IMR-90 (cell line): Measurements from ENCODE around the gene CACNA2D3. TPM values are rescaled to one million over a fixed set of nuclear protein-coding genes. Genes with fewer than 3 reads are reported as not detected.

ENCODE experiments used
- ATAC-seq: fragments of 200-7000 bp; cut with Tn5 transposase; 2 replicates; pipeline ENCODE4 v1.9.1; 2020; ENCODE audit warnings: low read depth, mild to moderate bottlenecking, moderate library complexity
- BruUV-seq: library from RNA; stranded (reverse); fragments of 400-500 nt; replicated peaks from 2 replicates; lab custom pipeline; 2021; lab: Mats Ljungman, UMichigan
- CTCF ChIA-PET: fragments of 300-600 bp; formaldehyde crosslinking; extraction: SDS; loops from one replicate; lab custom pipeline; 2021; ENCODE audit warnings: antibody characterized with exemption; lab: Yijun Ruan, JAX
- POLR2A ChIA-PET: fragments of 300-600 bp; sonication (Branson Sonifier 250); formaldehyde crosslinking; loops from one replicate; lab custom pipeline; 2022; ENCODE audit warnings: antibody characterized with exemption; ENCODE audit not compliant: unreplicated experiment; lab: Charles Lee
- DNase-seq: peaks from one replicate; pipeline ENCODE4 v3.0.0; 2013
- H2AFZ ChIP-seq: replicated peaks from 2 replicates; pipeline ENCODE3; 2013; ENCODE audit warnings: low read length, mild to moderate bottlenecking; ENCODE audit not compliant: poor library complexity
- H2AK5ac ChIP-seq: 2 replicates; pipeline ENCODE4 v1.6.1; 2013; ENCODE audit warnings: low read depth, low read length, inconsistent platforms
- H2AK9ac ChIP-seq: replicated peaks from 2 replicates; pipeline ENCODE3; 2013; ENCODE audit warnings: mild to moderate bottlenecking, low read depth, low read length, moderate library complexity; ENCODE audit not compliant: poor library complexity
- H2BK120ac ChIP-seq: 2 replicates; pipeline ENCODE4 v1.6.1; 2013; ENCODE audit warnings: low read depth, low read length, inconsistent platforms
- H2BK15ac ChIP-seq: 3 replicates; pipeline ENCODE4 v1.6.1; 2013; ENCODE audit warnings: low read depth, low read length, inconsistent platforms
- H2BK20ac ChIP-seq: 2 replicates; pipeline ENCODE4 v1.6.1; 2013; ENCODE audit warnings: low read depth, mild to moderate bottlenecking, inconsistent platforms, low read length, moderate library complexity
- H2BK5ac ChIP-seq: 2 replicates; pipeline ENCODE4 v1.6.1; 2013; ENCODE audit warnings: mild to moderate bottlenecking, low read depth, low read length, inconsistent platforms; ENCODE audit not compliant: poor library complexity, severe bottlenecking
- H3K14ac ChIP-seq: replicated peaks from 2 replicates; pipeline ENCODE4 v1.6.1; 2013; ENCODE audit warnings: low read depth, low read length, inconsistent platforms
- H3K18ac ChIP-seq: 2 replicates; pipeline ENCODE4 v1.6.1; 2013; ENCODE audit warnings: low read depth, low read length, control low read depth
- H3K23ac ChIP-seq: 2 replicates; pipeline ENCODE4 v1.6.1; 2013; ENCODE audit warnings: low read depth, low read length, inconsistent platforms
- H3K27ac ChIP-seq: 2 replicates; pipeline ENCODE4 v1.5.1; 2013; ENCODE audit warnings: mild to moderate bottlenecking, control low read depth, low read length; ENCODE audit not compliant: insufficient read depth
- H3K27me3 ChIP-seq: 2 replicates; pipeline ENCODE4 v1.6.1; 2013; ENCODE audit warnings: low read length; ENCODE audit not compliant: control insufficient read depth, insufficient read depth
- H3K36me3 ChIP-seq: 2 replicates; pipeline ENCODE4 v1.6.1; 2013; ENCODE audit warnings: low read length, mixed read lengths; ENCODE audit not compliant: control insufficient read depth, insufficient read depth
- H3K4ac ChIP-seq: 2 replicates; pipeline ENCODE4 v1.6.1; 2013; ENCODE audit warnings: low read depth, low read length, inconsistent platforms
- H3K4me1 ChIP-seq: 2 replicates; pipeline ENCODE4 v1.6.1; 2013; ENCODE audit warnings: low read length, mixed read lengths; ENCODE audit not compliant: control insufficient read depth, insufficient read depth
- H3K4me2 ChIP-seq: 2 replicates; pipeline ENCODE4 v1.6.1; 2013; ENCODE audit warnings: low read depth, mild to moderate bottlenecking, control low read depth, low read length, moderate library complexity
- H3K4me3 ChIP-seq: 2 replicates; pipeline ENCODE4 v1.5.1; 2013; ENCODE audit warnings: low read depth, mild to moderate bottlenecking, control low read depth, low read length, moderate library complexity; ENCODE audit not compliant: insufficient read depth
- H3K56ac ChIP-seq: 2 replicates; pipeline ENCODE4 v1.6.1; 2013; ENCODE audit warnings: low read length, inconsistent platforms; ENCODE audit not compliant: insufficient read depth; ENCODE audit errors: extremely low read depth
- H3K79me1 ChIP-seq, 2 experiments: 2 replicates each; pipeline ENCODE4 v1.6.1; 2013; ENCODE audit warnings: low read length in 2 of 2, inconsistent platforms in 1 of 2, low read depth in 1 of 2
- H3K9ac ChIP-seq: 2 replicates; pipeline ENCODE4 v1.6.1; 2013; ENCODE audit warnings: low read depth, low read length, control low read depth
- H3K9me1 ChIP-seq: 2 replicates; pipeline ENCODE4 v1.6.1; 2013; ENCODE audit warnings: low read length, inconsistent platforms; ENCODE audit not compliant: insufficient read depth
- H3K9me3 ChIP-seq: 2 replicates; pipeline ENCODE4 v1.6.1; 2013; ENCODE audit warnings: low read length; ENCODE audit not compliant: control insufficient read depth, insufficient read depth
- H4K20me1 ChIP-seq: 2 replicates; pipeline ENCODE4 v1.6.1; 2013; ENCODE audit warnings: low read length, inconsistent platforms; ENCODE audit not compliant: insufficient read depth
- H4K5ac ChIP-seq: 2 replicates; pipeline ENCODE4 v1.6.1; 2013; ENCODE audit warnings: mild to moderate bottlenecking, low read depth, low read length, control low read depth
- H4K8ac ChIP-seq, 2 experiments: 2 replicates each; pipeline ENCODE4 v1.6.1; 2013; ENCODE audit warnings: low read depth in 2 of 2, low read length in 2 of 2, control low read depth in 1 of 2, inconsistent platforms in 1 of 2
- H4K91ac ChIP-seq: 2 replicates; pipeline ENCODE4 v1.6.1; 2013; ENCODE audit warnings: low read depth, low read length, inconsistent platforms; ENCODE audit not compliant: insufficient read depth
- BHLHE40 ChIP-seq: fragments of 150-350 bp; IDR thresholded peaks from 2 replicates; pipeline ENCODE4 v1.6.1; 2016; ENCODE audit warnings: mild to moderate bottlenecking, low read depth, low read length
- CEBPB ChIP-seq: IDR thresholded peaks from 2 replicates; pipeline ENCODE4 v1.6.1; 2012; ENCODE audit warnings: low read depth, low read length, improper control_type of control experiment
- CHD1 ChIP-seq: IDR thresholded peaks from 2 replicates; pipeline ENCODE4 v1.6.1; 2012; ENCODE audit warnings: low read depth, low read length, improper control_type of control experiment
- CTCF ChIP-seq: conservative IDR thresholded peaks from 2 replicates; pipeline ENCODE4 v1.5.1; 2012; ENCODE audit warnings: mild to moderate bottlenecking, low read depth, low read length, improper control_type of control experiment
- FOS ChIP-seq: fragments of 150-350 bp; IDR thresholded peaks from 2 replicates; pipeline ENCODE4 v1.6.1; 2016; ENCODE audit warnings: low read depth, low read length
- MAFK ChIP-seq: IDR thresholded peaks from 2 replicates; pipeline ENCODE4 v1.6.1; 2012; ENCODE audit warnings: low read depth, low read length, improper control_type of control experiment
- MAZ ChIP-seq: IDR thresholded peaks from 2 replicates; pipeline ENCODE4 v1.6.1; 2012; ENCODE audit warnings: low read depth, mild to moderate bottlenecking, low read length, improper control_type of control experiment, moderate library complexity, borderline replicate concordance
- MXI1 ChIP-seq: IDR thresholded peaks from 2 replicates; pipeline ENCODE4 v1.6.1; 2012; ENCODE audit warnings: low read depth, mild to moderate bottlenecking, low read length, moderate library complexity, borderline replicate concordance
- NFE2L2 ChIP-seq: fragments of 150-350 bp; IDR thresholded peaks from 2 replicates; pipeline ENCODE4 v1.6.1; 2016; ENCODE audit warnings: low read depth, mild to moderate bottlenecking, low read length
- POLR2A ChIP-seq: IDR thresholded peaks from 2 replicates; pipeline ENCODE4 v1.6.1; 2012; ENCODE audit warnings: mild to moderate bottlenecking, low read depth, low read length
- RAD21 ChIP-seq: IDR thresholded peaks from 2 replicates; pipeline ENCODE4 v1.6.1; 2012; ENCODE audit warnings: low read length, improper control_type of control experiment
- RCOR1 ChIP-seq: IDR thresholded peaks from 2 replicates; pipeline ENCODE4 v1.6.1; 2012; ENCODE audit warnings: mild to moderate bottlenecking, low read length, improper control_type of control experiment; ENCODE audit not compliant: insufficient replicate concordance
- RFX5 ChIP-seq: IDR thresholded peaks from 2 replicates; pipeline ENCODE4 v1.8.0; 2012; ENCODE audit warnings: low read depth, mild to moderate bottlenecking, low read length, moderate library complexity
- SMC3 ChIP-seq: fragments of 150-350 bp; IDR thresholded peaks from 2 replicates; pipeline ENCODE4 v1.6.1; 2016; ENCODE audit warnings: low read depth, mild to moderate bottlenecking, antibody characterized with exemption, low read length, moderate library complexity
- USF2 ChIP-seq: fragments of 150-350 bp; IDR thresholded peaks from 2 replicates; pipeline ENCODE4 v1.6.1; 2017; ENCODE audit warnings: mild to moderate bottlenecking, antibody characterized with exemption, low read length, low read depth
- WGBS, 2 experiments: methylation state at CpG; one replicate each; pipeline versions ENCODE4 v1.1.5 to v1.1.7; 2013; ENCODE audit warnings: missing lambda C conversion rate in 2 of 2; ENCODE audit not compliant: insufficient read length in 1 of 2; ENCODE audit errors: extremely low coverage in 2 of 2; 5-methylcytosine and 5-hydroxymethylcytosine counted together
- dilution Hi-C: fragments of 300-500 bp; cut with HindIII; formaldehyde crosslinking; loops from one replicate; pipeline ENCODE4 v1.14.3; 2018; ENCODE audit warnings: low sequenced_read_pairs; ENCODE audit not compliant: unreplicated experiment
- in situ Hi-C: fragments of 300-500 bp; cut with MboI; formaldehyde crosslinking; loops from 3 replicates; pipeline ENCODE4 v1.14.3; 2019; ENCODE audit warnings: low sequenced_read_pairs, inconsistent platforms, mixed read lengths
- intact Hi-C: fragments of 100-400 bp; cut with micrococcal nuclease; formaldehyde crosslinking; loops from 2 replicates; pipeline ENCODE4 v1.10.0; 2022
- polyA plus RNA-seq, 3 experiments: library from polyadenylated mRNA; depleted of rRNA; stranded (reverse); fragments of >200 nt; gene quantifications; 2 replicates each; pipeline ENCODE4 v1.2.3, GENCODE V29; 2012; ENCODE audit warnings: low replicate concordance in 1 of 3
- total RNA-seq: library from RNA; depleted of rRNA; stranded (reverse); fragments of >200 nt; gene quantifications from 2 replicates; pipeline ENCODE4 v1.2.3, GENCODE V29; 2012
- TF ChIP-seq, protein P1 (sequence below): fragments of 150-350 bp; IDR thresholded peaks from 2 replicates; pipeline ENCODE4 v1.6.1; 2016; ENCODE audit warnings: low read depth, mild to moderate bottlenecking, low read length, moderate library complexity, borderline replicate concordance

CACNA2D3 gene
- total and polyA plus RNA-seq, 2 of the 4 experiments (the other 2 are of a cell fraction) = 0.36 to 0.41 TPM

- ChIA-PET POLR2A (no interaction called here), CTCF (interaction anchor here (0.6 kb wide), 1 partner anchor 63 kb away, joined by 4 read pairs; no protein-coding TSS in a partner anchor)
- Histone ChIP-seq H3K27me3 (no peaks in the 10 kb centered on the region), H3K4ac (no peak overlapping the region), H2BK15ac (no peak overlapping the region), H3K4me3 (no peak overlapping the region), H4K5ac (no peak overlapping the region), H3K9ac (no peak overlapping the region), H3K56ac (no peak overlapping the region), H3K23ac (no peak overlapping the region), H3K4me1 (no peaks in the 10 kb centered on the region), H2BK120ac (no peak overlapping the region), H2AK9ac (no peak overlapping the region), H3K9me1 (no peaks in the 10 kb centered on the region), H3K36me3 (no peaks in the 10 kb centered on the region), H2BK5ac (no peak overlapping the region), H3K4me2 (no peak overlapping the region), H2AFZ (no peak overlapping the region), H2BK20ac (no peak overlapping the region), H3K9me3 (peaks cover 2% of the 10 kb centered on the region; the same call in 1 of the 2 replicates), H3K79me1 (no peaks in the 10 kb centered on the region), H2AK5ac (no peak overlapping the region), H4K91ac (no peak overlapping the region), H3K18ac (no peak overlapping the region), H4K20me1 (no peaks in the 10 kb centered on the region), H3K27ac (no peak overlapping the region), H3K14ac (no peak overlapping the region), H4K8ac (no peak overlapping the region)
- in situ Hi-C loops (no loop called here), dilution Hi-C loops (no loop called here), intact Hi-C loops (no loop called here)
- BruUV-seq = no TSS peak
- TF ChIP-seq BHLHE40 (no peak), MAFK (no peak), USF2 (no peak), RFX5 (no peak), CEBPB (no peak), SMC3 (no peak), RAD21 (no peak), MAZ (no peak), MXI1 (no peak), CHD1 (no peak), NFE2L2 (no peak), RCOR1 (no peak), FOS (no peak), CTCF (no peak), POLR2A (no peak)
- TF ChIP-seq, protein P1, sequence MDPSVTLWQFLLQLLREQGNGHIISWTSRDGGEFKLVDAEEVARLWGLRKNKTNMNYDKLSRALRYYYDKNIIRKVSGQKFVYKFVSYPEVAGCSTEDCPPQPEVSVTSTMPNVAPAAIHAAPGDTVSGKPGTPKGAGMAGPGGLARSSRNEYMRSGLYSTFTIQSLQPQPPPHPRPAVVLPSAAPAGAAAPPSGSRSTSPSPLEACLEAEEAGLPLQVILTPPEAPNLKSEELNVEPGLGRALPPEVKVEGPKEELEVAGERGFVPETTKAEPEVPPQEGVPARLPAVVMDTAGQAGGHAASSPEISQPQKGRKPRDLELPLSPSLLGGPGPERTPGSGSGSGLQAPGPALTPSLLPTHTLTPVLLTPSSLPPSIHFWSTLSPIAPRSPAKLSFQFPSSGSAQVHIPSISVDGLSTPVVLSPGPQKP = no peak
- no peak for ATAC-seq
- no peak for DNase-seq
- no CpG with 5 or more reads among the region's 4 CpGs for WGBS, 2 experiments
These were observed 227.3 kb downstream of the CACNA2D3 start for GRCh38 chr3:54349691-54350090.
